T-cell (primary cell): ENCODE measurements around the gene CTNS. TPM values are rescaled to one million over a fixed set of nuclear protein-coding genes. Genes with fewer than 3 reads are reported as not detected.

Experiments
- ATAC-seq, 4 experiments: fragments of 200-7000 bp in 3 of 4; fragments of 150-1000 bp in 1 of 4; cut with Tn5 transposase; replicated peaks in 1 of 4; 1 replicate in 3 of 4; 2 replicates in 1 of 4; pipeline ENCODE4 v1.10.0; 2021; ENCODE audit warnings: moderate library complexity in 3 of 4, mild to moderate bottlenecking in 2 of 4, moderate number of reproducible peaks in 1 of 4
- CTCF ChIA-PET, 2 donors: fragments of 300-600 bp; sonication (Branson Sonifier 250); formaldehyde crosslinking; loops; one replicate each; lab custom pipeline; 2022; ENCODE audit warnings: antibody characterized with exemption in 2 of 2; lab: Charles Lee
- POLR2A ChIA-PET, 2 donors: fragments of 300-600 bp; sonication (Branson Sonifier 250); formaldehyde crosslinking; loops; one replicate each; lab custom pipeline; 2022; ENCODE audit warnings: antibody characterized with exemption in 2 of 2; lab: Charles Lee
- DNase-seq, 35 experiments: peaks; one replicate each; pipeline versions ENCODE4 v3.0.0 to v3.0.0-alpha.2; 2013 to 2023
- H3K27ac ChIP-seq: one replicate; pipeline ENCODE4 v1.5.1; 2013; ENCODE audit warnings: low read length
- H3K27me3 ChIP-seq, 2 experiments: replicated peaks in 1 of 2; 1 replicate in 1 of 2; 2 replicates in 1 of 2; pipeline versions ENCODE4 v1.6.1 to v1.7.0; 2013; ENCODE audit warnings: low read length in 1 of 2, mixed read lengths in 1 of 2; ENCODE audit not compliant: control insufficient read depth in 2 of 2, insufficient read depth in 2 of 2; ENCODE audit errors: extremely low read depth in 1 of 2
- H3K36me3 ChIP-seq, 2 donors: 1 replicate in 1 of 2; 2 replicates in 1 of 2; pipeline versions ENCODE4 v1.6.1 to v1.7.0; 2013; ENCODE audit warnings: low read length in 1 of 2; ENCODE audit not compliant: control insufficient read depth in 2 of 2, insufficient read depth in 1 of 2; ENCODE audit errors: extremely low read depth in 1 of 2
- H3K4me1 ChIP-seq, 2 experiments: 1 replicate in 1 of 2; 2 replicates in 1 of 2; pipeline versions ENCODE4 v1.6.1 to v1.7.0; 2013; ENCODE audit warnings: low read length in 2 of 2, mixed read lengths in 1 of 2; ENCODE audit not compliant: insufficient read depth in 2 of 2, control insufficient read depth in 1 of 2; ENCODE audit errors: extremely low read depth in 1 of 2
- H3K4me3 ChIP-seq, 2 donors: 1 replicate in 1 of 2; 2 replicates in 1 of 2; pipeline versions ENCODE4 v1.5.1 to v1.7.0; 2013; ENCODE audit warnings: mild to moderate bottlenecking in 2 of 2, low read length in 1 of 2, moderate library complexity in 1 of 2; ENCODE audit not compliant: control insufficient read depth in 1 of 2; ENCODE audit errors: extremely low read depth in 1 of 2
- H3K9me3 ChIP-seq: 2 replicates; pipeline ENCODE4 v1.7.0; 2013
- H3K27ac Mint-ChIP-seq, 2 donors: one replicate each; pipeline ENCODE4 v1.8.0; 2020 to 2021; ENCODE audit warnings: mild to moderate bottlenecking in 2 of 2, mixed read lengths in 2 of 2
- H3K27me3 Mint-ChIP-seq, 2 donors: one replicate each; pipeline ENCODE4 v1.8.0; 2021 to 2022; ENCODE audit warnings: mixed read lengths in 2 of 2
- H3K36me3 Mint-ChIP-seq: one replicate; pipeline ENCODE4 v1.8.0; 2021; ENCODE audit warnings: mixed read lengths
- H3K4me1 Mint-ChIP-seq, 3 donors: one replicate each; pipeline ENCODE4 v1.8.0; 2020 to 2022; ENCODE audit warnings: mixed read lengths in 3 of 3, mild to moderate bottlenecking in 1 of 3
- H3K4me3 Mint-ChIP-seq, 3 donors: one replicate each; pipeline ENCODE4 v1.8.0; 2020 to 2022; ENCODE audit warnings: mild to moderate bottlenecking in 3 of 3, mixed read lengths in 3 of 3, moderate library complexity in 3 of 3
- H3K9me3 Mint-ChIP-seq, 3 donors: one replicate each; pipeline ENCODE4 v1.8.0; 2020 to 2022; ENCODE audit warnings: mixed read lengths in 3 of 3
- WGBS: methylation state at CpG from one replicate; pipeline ENCODE4 v1.1.5; 2013; ENCODE audit warnings: missing lambda C conversion rate; ENCODE audit not compliant: insufficient coverage; 5-methylcytosine and 5-hydroxymethylcytosine counted together
- total RNA-seq, 35 experiments: library from RNA in 6 of 35; stranded (reverse) in 6 of 35; fragments of 120-200 nt in 1 of 35; gene quantifications; one replicate each; pipeline versions ENCODE4 v1.2.1 to v1.2.4 and lab custom pipeline; 2013 to 2026

CTNS gene
- total RNA-seq, 5 donors from 2014 or later (not counting 1 experiment from before 2014, with no cell fraction given) = 7.1 to 15.9 (median 11.4) TPM

- ChIA-PET POLR2A (no interaction called here), CTCF (no interaction called here)
- DNase-seq (no peak), ATAC-seq (no peak)
- 91% methylated on average over 19 of the region's 19 CpGs for WGBS
- Mint-ChIP-seq H3K27ac (no peak overlapping the region), H3K4me3 (no peak overlapping the region), H3K4me1 (peaks cover 5 to 21% (median 6%) of the 10 kb centered on the region in 3 donors), H3K27me3 (no peaks in the 10 kb centered on the region), H3K9me3 (no peaks in the 10 kb centered on the region), H3K36me3 (peaks cover 15% of the 10 kb centered on the region)
- Histone ChIP-seq H3K9me3 (no peaks in the 10 kb centered on the region), H3K27ac (no peak overlapping the region), H3K27me3 (no peaks in the 10 kb centered on the region), H3K36me3 (peaks cover 22 to 23% of the 10 kb centered on the region in 2 donors), H3K4me1 (peaks cover 2 to 4% of the 10 kb centered on the region in 2 experiments), H3K4me3 (no peak overlapping the region)
Observed at GRCh38 chr17:3688027-3688553, 51.5 kb downstream of the CTNS start.

DNA sequence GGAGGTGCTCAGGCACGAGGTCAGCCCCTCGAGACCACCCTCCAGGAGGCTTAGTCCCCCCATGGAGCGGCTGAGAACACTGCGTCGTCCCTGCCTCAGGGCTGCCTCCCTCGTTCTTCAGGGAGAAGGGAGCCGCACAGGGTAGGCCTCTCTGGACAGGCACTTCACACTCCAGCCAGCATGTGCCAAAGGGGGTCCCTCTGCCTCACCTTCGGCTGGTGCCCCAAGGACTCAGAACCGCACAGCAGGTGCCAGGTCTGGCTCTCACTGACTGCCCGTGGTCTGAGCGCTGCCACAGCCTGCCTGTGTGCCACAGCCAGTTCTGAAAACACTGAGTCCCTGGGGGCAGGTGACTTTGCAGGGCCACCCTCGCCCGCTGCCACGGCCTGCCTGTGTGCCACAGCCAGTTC is 52.3 kb downstream of the CTNS start:
- ATAC-seq = no peak

DNA sequence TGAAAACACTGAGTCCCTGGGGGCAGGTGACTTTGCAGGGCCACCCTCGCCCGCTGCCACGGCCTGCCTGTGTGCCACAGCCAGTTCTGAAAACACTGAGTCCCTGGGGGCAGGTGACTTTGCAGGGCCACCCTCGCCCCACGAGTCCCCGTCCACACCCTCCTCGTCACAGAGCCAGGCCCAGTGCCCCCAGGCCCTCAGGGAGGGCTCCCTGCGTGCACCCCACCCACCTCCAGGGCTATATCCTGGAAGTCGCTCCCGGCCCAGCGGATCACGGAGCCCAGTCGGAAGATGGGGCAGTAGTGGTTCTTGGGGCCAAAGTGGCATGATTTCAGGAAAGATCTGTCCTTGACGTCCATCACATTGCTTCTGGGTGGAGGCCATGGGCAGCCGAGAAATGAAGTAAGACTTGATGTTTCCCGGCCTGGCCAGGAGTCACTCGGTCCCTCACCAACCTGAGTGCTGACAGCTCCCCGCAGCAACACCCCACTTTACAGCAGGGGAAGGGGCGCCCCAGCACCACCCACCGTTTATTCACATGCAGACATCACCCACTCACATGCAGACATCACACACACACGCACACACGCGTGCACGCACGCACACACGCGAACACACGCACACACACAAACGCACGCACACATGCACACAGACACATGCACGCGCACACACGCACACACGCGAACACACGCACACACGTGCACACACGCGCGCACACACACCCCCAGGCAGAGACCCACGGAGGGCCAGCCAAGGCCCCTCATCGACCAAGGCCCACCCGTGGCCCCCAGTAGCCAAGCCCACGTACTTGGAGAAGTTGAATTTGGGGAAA is 52.9 kb downstream of the CTNS start:
- H3K9me3 Mint-ChIP-seq = no peaks in the 10 kb centered on the region
- POLR2A ChIA-PET = no interaction called here
- H3K27me3 ChIP-seq = no peaks in the 10 kb centered on the region
- WGBS = 92% methylated on average over 32 of the region's 44 CpGs
- H3K36me3 Mint-ChIP-seq = peaks cover 15% of the 10 kb centered on the region
- H3K27ac Mint-ChIP-seq = no peak overlapping the region
- no peak for DNase-seq
- no peaks in the 10 kb centered on the region for H3K27me3 Mint-ChIP-seq
- no peaks in the 10 kb centered on the region for H3K9me3 ChIP-seq
- H3K36me3 ChIP-seq = peaks cover 18 to 23% of the 10 kb centered on the region in 2 donors
- H3K27ac ChIP-seq = no peak overlapping the region
- peaks cover 11 to 30% (median 12%) of the 10 kb centered on the region in 3 donors for H3K4me1 Mint-ChIP-seq
- no peak for ATAC-seq
- CTCF ChIA-PET = no interaction called here
- no peak overlapping the region for H3K4me3 ChIP-seq
- H3K4me3 Mint-ChIP-seq = no peak overlapping the region
- H3K4me1 ChIP-seq = peaks cover 2 to 13% of the 10 kb centered on the region in 2 experiments

More for the DNA sequence above, 52.3 kb downstream of the CTNS start:
- Mint-ChIP-seq H3K36me3 (peaks cover 15% of the 10 kb centered on the region), H3K27ac (no peak overlapping the region), H3K4me3 (no peak overlapping the region), H3K9me3 (no peaks in the 10 kb centered on the region), H3K4me1 (peaks cover 5 to 24% (median 7%) of the 10 kb centered on the region in 3 donors), H3K27me3 (no peaks in the 10 kb centered on the region)
- WGBS = 95% methylated on average over 9 of the region's 14 CpGs
- H3K4me3 ChIP-seq = no peak overlapping the region
- H3K9me3 ChIP-seq = no peaks in the 10 kb centered on the region
- H3K27me3 ChIP-seq = no peaks in the 10 kb centered on the region
- ChIA-PET POLR2A (no interaction called here), CTCF (no interaction called here)
- H3K4me1 ChIP-seq = peaks cover 2 to 6% of the 10 kb centered on the region in 2 experiments
- no peak for DNase-seq
- H3K27ac ChIP-seq = no peak overlapping the region
- H3K36me3 ChIP-seq = peaks cover 22 to 23% of the 10 kb centered on the region in 2 donors

- no peaks in the 10 kb centered on the region for H3K27me3 ChIP-seq
- Mint-ChIP-seq H3K4me3 (no peak overlapping the region), H3K9me3 (no peaks in the 10 kb centered on the region), H3K27me3 (no peaks in the 10 kb centered on the region), H3K27ac (no peak overlapping the region), H3K4me1 (peaks cover 15 to 35% (median 16%) of the 10 kb centered on the region in 3 donors), H3K36me3 (peaks cover 15% of the 10 kb centered on the region)
- no peak for ATAC-seq
- no peaks in the 10 kb centered on the region for H3K9me3 ChIP-seq
- no peak for DNase-seq
- H3K4me3 ChIP-seq = no peak overlapping the region
- peaks cover 2 to 20% of the 10 kb centered on the region in 2 experiments for H3K4me1 ChIP-seq
- WGBS = 93% methylated on average over 15 of the region's 22 CpGs
- no peak overlapping the region for H3K27ac ChIP-seq
- ChIA-PET POLR2A (no interaction called here), CTCF (no interaction called here)
- H3K36me3 ChIP-seq = peaks cover 18 to 22% of the 10 kb centered on the region in 2 donors
Observed at GRCh38 chr17:3690094-3690715, 53.6 kb downstream of the CTNS start.

- no peak for DNase-seq
- H3K9me3 Mint-ChIP-seq = no peaks in the 10 kb centered on the region
- Histone ChIP-seq H3K27me3 (no peaks in the 10 kb centered on the region), H3K4me3 (no peak overlapping the region), H3K4me1 (peaks cover 3 to 32% of the 10 kb centered on the region in 2 experiments), H3K27ac (no peak overlapping the region), H3K9me3 (no peaks in the 10 kb centered on the region), H3K36me3 (peaks cover 18 to 21% of the 10 kb centered on the region in 2 donors)
- H3K4me1 Mint-ChIP-seq = peaks cover 15 to 41% (median 20%) of the 10 kb centered on the region in 3 donors
- WGBS = 98% methylated on average over 6 of the region's 16 CpGs
- no peak overlapping the region for H3K4me3 Mint-ChIP-seq
- ATAC-seq = no peak
- ChIA-PET CTCF (no interaction called here), POLR2A (no interaction called here)
- H3K27me3 Mint-ChIP-seq = no peaks in the 10 kb centered on the region
- H3K36me3 Mint-ChIP-seq = peaks cover 15% of the 10 kb centered on the region
- no peak overlapping the region for H3K27ac Mint-ChIP-seq
Observed at GRCh38 chr17:3691617-3692067, 55.1 kb downstream of the CTNS start.

- no peak for ATAC-seq
- no peak overlapping the region for H3K4me3 Mint-ChIP-seq
- H3K27ac Mint-ChIP-seq = peak overlapping the region in 1 of 2 donors; percentile 55
- ChIA-PET POLR2A (no interaction called here), CTCF (interaction anchor here in 1 of 2 donors (0.6 kb wide), 1 partner anchor 321 kb away, joined by 4 read pairs; no protein-coding TSS in a partner anchor)
- Histone ChIP-seq H3K36me3 (peaks cover 18 to 21% of the 10 kb centered on the region in 2 donors), H3K9me3 (no peaks in the 10 kb centered on the region), H3K27me3 (no peaks in the 10 kb centered on the region), H3K4me1 (peaks cover 5 to 35% of the 10 kb centered on the region in 2 experiments), H3K4me3 (no peak overlapping the region), H3K27ac (no peak overlapping the region)
- H3K36me3 Mint-ChIP-seq = peaks cover 15% of the 10 kb centered on the region
- DNase-seq = no peak
- H3K4me1 Mint-ChIP-seq = peaks cover 15 to 43% (median 24%) of the 10 kb centered on the region in 3 donors
- no peaks in the 10 kb centered on the region for H3K9me3 Mint-ChIP-seq
- no peaks in the 10 kb centered on the region for H3K27me3 Mint-ChIP-seq
- 92% methylated on average over 8 of the region's 9 CpGs for WGBS
Observed at GRCh38 chr17:3692346-3692745, 55.8 kb downstream of the CTNS start.
